ENCODE measurements around the gene TMEM97.

GRCh38 chr17:28346199-28346580 is 27.2 kb downstream of the TMEM97 start:
- TF ChIP-seq, protein P1, sequence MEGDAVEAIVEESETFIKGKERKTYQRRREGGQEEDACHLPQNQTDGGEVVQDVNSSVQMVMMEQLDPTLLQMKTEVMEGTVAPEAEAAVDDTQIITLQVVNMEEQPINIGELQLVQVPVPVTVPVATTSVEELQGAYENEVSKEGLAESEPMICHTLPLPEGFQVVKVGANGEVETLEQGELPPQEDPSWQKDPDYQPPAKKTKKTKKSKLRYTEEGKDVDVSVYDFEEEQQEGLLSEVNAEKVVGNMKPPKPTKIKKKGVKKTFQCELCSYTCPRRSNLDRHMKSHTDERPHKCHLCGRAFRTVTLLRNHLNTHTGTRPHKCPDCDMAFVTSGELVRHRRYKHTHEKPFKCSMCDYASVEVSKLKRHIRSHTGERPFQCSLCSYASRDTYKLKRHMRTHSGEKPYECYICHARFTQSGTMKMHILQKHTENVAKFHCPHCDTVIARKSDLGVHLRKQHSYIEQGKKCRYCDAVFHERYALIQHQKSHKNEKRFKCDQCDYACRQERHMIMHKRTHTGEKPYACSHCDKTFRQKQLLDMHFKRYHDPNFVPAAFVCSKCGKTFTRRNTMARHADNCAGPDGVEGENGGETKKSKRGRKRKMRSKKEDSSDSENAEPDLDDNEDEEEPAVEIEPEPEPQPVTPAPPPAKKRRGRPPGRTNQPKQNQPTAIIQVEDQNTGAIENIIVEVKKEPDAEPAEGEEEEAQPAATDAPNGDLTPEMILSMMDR (IDR thresholded peaks at IDR 0.05): no peak
- TF ChIP-seq POLR2A (IDR thresholded peaks at IDR 0.05): no peak

Measured in heart left ventricle (tissue), 13 donors.